Psoas muscle (tissue), 8 donors: Measurements from ENCODE around the gene OSBPL8. TPM values are rescaled to one million over a fixed set of nuclear protein-coding genes. Genes with fewer than 3 reads are reported as not detected.
"Not testable (repeated sequence)": the region's sequence is repeated elsewhere in the genome, so short reads cannot be mapped to it uniquely, and the experiment has no call there.

ENCODE experiments used
- ATAC-seq, 4 donors: fragments of 200-7000 bp; cut with Tn5 transposase; one replicate each; pipeline ENCODE4 v1.9.1; 2020; ENCODE audit warnings: moderate library complexity in 3 of 4, mild to moderate bottlenecking in 2 of 4
- DNase-seq, 2 donors: peaks; one replicate each; pipeline ENCODE4 v3.0.0-alpha.2; 2020
- H3K27ac ChIP-seq: fragments of 200-600 bp; one replicate; pipeline ENCODE4 v1.8.0; 2022
- H3K27me3 ChIP-seq, 3 donors: fragments of 200-600 bp in 1 of 3; one replicate each; pipeline versions ENCODE4 v1.6.1 to v1.8.0; 2013 to 2022; ENCODE audit warnings: low read length in 2 of 3, mild to moderate bottlenecking in 2 of 3, moderate library complexity in 1 of 3; ENCODE audit not compliant: insufficient read depth in 3 of 3
- H3K36me3 ChIP-seq, 2 donors: fragments of 200-600 bp in 1 of 2; one replicate each; pipeline versions ENCODE4 v1.6.1 to v1.8.0; 2013 to 2022; ENCODE audit warnings: low read depth in 1 of 2, mild to moderate bottlenecking in 1 of 2, moderate library complexity in 1 of 2; ENCODE audit not compliant: insufficient read depth in 1 of 2
- H3K4me1 ChIP-seq: fragments of 200-600 bp; one replicate; pipeline ENCODE4 v1.8.0; 2022
- H3K4me3 ChIP-seq: fragments of 200-600 bp; one replicate; pipeline ENCODE4 v1.8.0; 2022; ENCODE audit warnings: mild to moderate bottlenecking
- H3K9me3 ChIP-seq: fragments of 200-600 bp; one replicate; pipeline ENCODE4 v1.8.0; 2022
- CTCF ChIP-seq: fragments of 200-600 bp; IDR thresholded peaks from one replicate; pipeline ENCODE4 v1.8.0; 2022; ENCODE audit warnings: antibody characterized with exemption
- WGBS, 3 donors: extraction: QIAGEN DNeasy Blood & Tissue Kit; methylation state at CpG; one replicate each; pipeline versions ENCODE4 v1.1.6 to v1.1.7; 2013; 5-methylcytosine and 5-hydroxymethylcytosine counted together
- intact Hi-C, 2 donors: fragments of 100-400 bp; cut with DNase I; formaldehyde crosslinking; loops; one replicate each; pipeline versions ENCODE4 v1.11.0 to v1.14.2; 2022
- polyA plus RNA-seq, 3 donors: library from polyadenylated mRNA; stranded (reverse); fragments of 200-250 nt; gene quantifications; one replicate each; pipeline ENCODE4 v1.2.3, GENCODE V29; 2013
- total RNA-seq, 4 donors: library from RNA; stranded (reverse); fragmentation: NEBNext Ultra II Directional in 2 of 4; extraction: Animal tissue kit (Norgen Biotek cat#: 25700) in 2 of 4; gene quantifications; one replicate each; pipeline versions ENCODE4 v1.2.1 to v1.2.4, GENCODE V29; 2021 to 2023
- donor health status: healthy with polysubstance abuse.
- donor health status: DM: no; HTN: no; CAD: no; lungs with moderate emphysema.
- donor health status: Bipolar disorder and iron deficiency.
- donor health status: healthy.
- donor health status: DM: yes; HTN: yes; CAD: no.
- donor health status: DM: no; HTN: no; CAD: no.
- donor health status: DM: no; HTN: no; CAD: no.
- donor health status: DM: yes; HTN: yes; CAD: no.

The OSBPL8 gene
- total and polyA plus RNA-seq, 7 donors, result 9.2 to 64.3 (median 39.5) TPM

GRCh38 chr12:76505050-76505449 lies 54.5 kb downstream of the OSBPL8 start:
- WGBS, 3 donors, result 71 to 97% (median 94%) methylated on average over 2 of the region's 2 CpGs
- Histone ChIP-seq H3K4me3 (no peak overlapping the region), H3K27ac (no peak overlapping the region), H3K9me3 (no peaks in the 10 kb centered on the region), H3K36me3 (peaks cover 0 to 2% of the 10 kb centered on the region in 2 donors), H3K27me3 (no peaks in the 10 kb centered on the region), H3K4me1 (no peaks in the 10 kb centered on the region)
- intact Hi-C loops, result no loop called here
- TF ChIP-seq CTCF, result no peak
- DNase-seq (no peak), ATAC-seq (no peak)

- H3K27me3 ChIP-seq, result no peaks in the 10 kb centered on the region
- H3K4me1 ChIP-seq, result no peaks in the 10 kb centered on the region
- 94 to 98% (median 97%) methylated on average over 2 of the region's 2 CpGs for WGBS, 3 donors
- DNase-seq, result no peak
- no peaks in the 10 kb centered on the region for H3K9me3 ChIP-seq
- intact Hi-C loops, result no loop called here
- H3K36me3 ChIP-seq, result peaks cover 0 to 2% of the 10 kb centered on the region in 2 donors
- no peak overlapping the region for H3K27ac ChIP-seq
- no peak for TF ChIP-seq CTCF
- no peak for ATAC-seq
- H3K4me3 ChIP-seq, result no peak overlapping the region
Observed at GRCh38 chr12:76504606-76505005, 55.0 kb downstream of the OSBPL8 start.

- intact Hi-C loops, result no loop called here
Observed at GRCh38 chr12:76503957-76504356, 55.6 kb downstream of the OSBPL8 start.

GRCh38 chr12:76501390-76501789 lies 58.2 kb downstream of the OSBPL8 start:
- WGBS, 3 donors, result 98% methylated on average over 2 of the region's 2 CpGs
- ATAC-seq, result peak in 1 of 4 donors; percentile 23

More at GRCh38 chr12:76503957-76504356, 55.6 kb downstream of the OSBPL8 start:
- Histone ChIP-seq H3K27ac (no peak overlapping the region), H3K4me1 (no peaks in the 10 kb centered on the region), H3K9me3 (no peaks in the 10 kb centered on the region), H3K27me3 (no peaks in the 10 kb centered on the region), H3K36me3 (peaks cover 0 to 2% of the 10 kb centered on the region in 2 donors), H3K4me3 (no peak overlapping the region)
- ATAC-seq (no peak), DNase-seq (no peak)
- no peak for TF ChIP-seq CTCF

GRCh38 chr12:76499136-76499535 lies 60.4 kb downstream of the OSBPL8 start:
- DNase-seq, ATAC-seq, H3K27ac ChIP-seq, intact Hi-C loops, H3K4me3 ChIP-seq, H3K4me1 ChIP-seq, H3K9me3 ChIP-seq, H3K27me3 ChIP-seq, H3K36me3 ChIP-seq: not testable (repeated sequence)
- 96 to 98% (median 97%) methylated on average over 4 of the region's 4 CpGs for WGBS, 3 donors

More at GRCh38 chr12:76501390-76501789, 58.2 kb downstream of the OSBPL8 start:
- intact Hi-C loops, result no loop called here
- H3K27ac ChIP-seq, result no peak overlapping the region
- no peak for DNase-seq
- H3K9me3 ChIP-seq, result no peaks in the 10 kb centered on the region
- no peaks in the 10 kb centered on the region for H3K4me1 ChIP-seq
- no peak for TF ChIP-seq CTCF
- H3K36me3 ChIP-seq, result peaks cover 0 to 2% of the 10 kb centered on the region in 2 donors
- no peaks in the 10 kb centered on the region for H3K27me3 ChIP-seq
- H3K4me3 ChIP-seq, result no peak overlapping the region
